ENCODE measurements around the gene AFAP1.

AFAP1 gene

DNA sequence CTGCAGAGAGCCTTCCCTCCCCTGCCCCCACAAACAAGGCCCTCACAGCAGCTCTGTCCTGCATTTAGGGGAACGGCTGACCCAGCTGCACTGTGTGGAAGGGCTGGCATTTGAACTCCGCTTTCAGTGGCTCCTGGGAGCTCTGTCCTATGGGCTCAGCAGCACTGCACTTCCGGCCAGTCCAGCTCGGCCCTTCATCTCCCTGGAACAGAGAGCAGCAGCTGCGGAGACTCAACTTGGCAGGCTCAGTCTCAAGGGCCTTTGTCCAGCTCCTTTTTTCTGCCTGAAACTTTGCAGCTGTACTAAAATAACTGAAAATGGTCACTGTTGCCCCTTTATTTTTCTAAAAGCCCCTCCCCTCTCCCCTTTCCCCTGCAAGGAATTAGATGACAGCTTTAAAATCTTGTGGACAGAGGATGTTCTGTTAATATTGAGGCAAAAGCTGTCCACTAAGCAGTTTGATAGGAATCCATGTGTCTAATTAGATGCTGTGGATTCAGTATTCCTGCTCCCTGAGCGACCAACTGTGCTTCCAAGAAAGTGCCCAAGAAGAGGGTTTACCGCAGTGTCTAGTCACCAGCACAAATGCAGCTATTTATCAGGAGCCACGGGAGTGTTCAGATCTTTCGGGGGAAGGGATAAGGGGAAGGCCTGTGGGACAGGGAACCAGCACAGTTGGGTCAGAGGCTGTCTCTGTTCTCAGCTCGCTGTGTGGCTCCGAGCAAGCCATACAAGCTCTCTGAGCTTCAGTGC lies 133.1 kb downstream of the AFAP1 start:
- POLR2A ChIA-PET: no interaction called here
- CTCF ChIA-PET: interaction anchor here (1.2 to 9.6 kb wide), 11 partner anchors 10 to 181 kb away, joined by 3 to 157 read pairs (median 25); no protein-coding TSS in a partner anchor

GRCh38 chr4:7805533-7806337 lies 133.9 kb downstream of the AFAP1 start:
- H3K27ac ChIP-seq (ENCODE audit: insufficient read depth in 1 of 2, low read depth in 1 of 2, low read length in 2 of 2, poor library complexity in 1 of 2, severe bottlenecking in 2 of 2): no peak overlapping the region
- no peak for DNase-seq
- H3K36me3 ChIP-seq (ENCODE audit: control insufficient read depth in 4 of 4, insufficient read depth in 4 of 4, low read length in 3 of 4): no peaks in the 10 kb centered on the region
- ChIA-PET POLR2A (no interaction called here), CTCF (interaction anchor here (0.9 to 9.6 kb wide), 20 partner anchors 8 to 614 kb away, joined by 3 to 157 read pairs (median 10); no protein-coding TSS in a partner anchor)
- H3K4me1 ChIP-seq (ENCODE audit: control extremely low read depth in 1 of 4, control insufficient read depth in 4 of 4, insufficient read depth in 4 of 4, low read length in 3 of 4): no peaks in the 10 kb centered on the region
- no peaks in the 10 kb centered on the region for H3K9me3 ChIP-seq (ENCODE audit: control extremely low read depth in 1 of 5, control insufficient read depth in 4 of 5, insufficient read depth in 2 of 5, low read depth in 1 of 5, low read length in 4 of 5)
- H3K4me3 ChIP-seq (ENCODE audit: control insufficient read depth in 1 of 7, extremely low read depth in 1 of 7, insufficient read depth in 4 of 7, low read depth in 2 of 7, low read length in 6 of 7): no peak overlapping the region
- H3K27me3 ChIP-seq (replicated peaks in 2 of 5; ENCODE audit: control insufficient read depth in 4 of 5, insufficient read depth in 5 of 5, low read length in 4 of 5): peaks cover 0 to 44% (median 12%) of the 10 kb centered on the region in 5 experiments
- WGBS (ENCODE audit: insufficient coverage): 79% methylated on average over 21 of the region's 21 CpGs

More for the DNA sequence above, 133.1 kb downstream of the AFAP1 start:
- no peaks in the 10 kb centered on the region for H3K36me3 ChIP-seq (ENCODE audit: control insufficient read depth in 4 of 4, insufficient read depth in 4 of 4, low read length in 3 of 4)
- no peak overlapping the region for H3K4me3 ChIP-seq (ENCODE audit: control insufficient read depth in 1 of 7, extremely low read depth in 1 of 7, insufficient read depth in 4 of 7, low read depth in 2 of 7, low read length in 6 of 7)
- 82% methylated on average over 11 of the region's 11 CpGs for WGBS (ENCODE audit: insufficient coverage)
- no peaks in the 10 kb centered on the region for H3K9me3 ChIP-seq (ENCODE audit: control extremely low read depth in 1 of 5, control insufficient read depth in 4 of 5, insufficient read depth in 2 of 5, low read depth in 1 of 5, low read length in 4 of 5)
- peaks cover 0 to 51% (median 12%) of the 10 kb centered on the region in 5 experiments for H3K27me3 ChIP-seq (replicated peaks in 2 of 5; ENCODE audit: control insufficient read depth in 4 of 5, insufficient read depth in 5 of 5, low read length in 4 of 5)
- no peak for DNase-seq
- no peaks in the 10 kb centered on the region for H3K4me1 ChIP-seq (ENCODE audit: control extremely low read depth in 1 of 4, control insufficient read depth in 4 of 4, insufficient read depth in 4 of 4, low read length in 3 of 4)
- H3K27ac ChIP-seq (ENCODE audit: insufficient read depth in 1 of 2, low read depth in 1 of 2, low read length in 2 of 2, poor library complexity in 1 of 2, severe bottlenecking in 2 of 2): no peak overlapping the region

- Histone ChIP-seq H3K9me3 (ENCODE audit: control extremely low read depth in 1 of 5, control insufficient read depth in 4 of 5, insufficient read depth in 2 of 5, low read depth in 1 of 5, low read length in 4 of 5) (no peaks in the 10 kb centered on the region), H3K27ac (ENCODE audit: insufficient read depth in 1 of 2, low read depth in 1 of 2, low read length in 2 of 2, poor library complexity in 1 of 2, severe bottlenecking in 2 of 2) (no peak overlapping the region), H3K36me3 (ENCODE audit: control insufficient read depth in 4 of 4, insufficient read depth in 4 of 4, low read length in 3 of 4) (no peaks in the 10 kb centered on the region), H3K4me1 (ENCODE audit: control extremely low read depth in 1 of 4, control insufficient read depth in 4 of 4, insufficient read depth in 4 of 4, low read length in 3 of 4) (no peaks in the 10 kb centered on the region), H3K4me3 (ENCODE audit: control insufficient read depth in 1 of 7, extremely low read depth in 1 of 7, insufficient read depth in 4 of 7, low read depth in 2 of 7, low read length in 6 of 7) (no peak overlapping the region), H3K27me3 (replicated peaks in 2 of 5; ENCODE audit: control insufficient read depth in 4 of 5, insufficient read depth in 5 of 5, low read length in 4 of 5) (peaks cover 0 to 46% (median 14%) of the 10 kb centered on the region in 5 experiments)
- DNase-seq: no peak
- ChIA-PET CTCF (interaction anchor here (0.7 to 9.6 kb wide), 24 partner anchors 9 to 613 kb away, joined by 3 to 157 read pairs (median 6); no protein-coding TSS in a partner anchor), POLR2A (no interaction called here)
- 94% methylated on average over 13 of the region's 15 CpGs for WGBS (ENCODE audit: insufficient coverage)
Measured at GRCh38 chr4:7804756-7805385, 134.8 kb downstream of the AFAP1 start.

- Histone ChIP-seq H3K4me1 (ENCODE audit: control extremely low read depth in 1 of 4, control insufficient read depth in 4 of 4, insufficient read depth in 4 of 4, low read length in 3 of 4) (no peaks in the 10 kb centered on the region), H3K4me3 (ENCODE audit: control insufficient read depth in 1 of 7, extremely low read depth in 1 of 7, insufficient read depth in 4 of 7, low read depth in 2 of 7, low read length in 6 of 7) (no peak overlapping the region), H3K9me3 (ENCODE audit: control extremely low read depth in 1 of 5, control insufficient read depth in 4 of 5, insufficient read depth in 2 of 5, low read depth in 1 of 5, low read length in 4 of 5) (no peaks in the 10 kb centered on the region), H3K36me3 (ENCODE audit: control insufficient read depth in 4 of 4, insufficient read depth in 4 of 4, low read length in 3 of 4) (no peaks in the 10 kb centered on the region), H3K27me3 (replicated peaks in 2 of 5; ENCODE audit: control insufficient read depth in 4 of 5, insufficient read depth in 5 of 5, low read length in 4 of 5) (peaks cover 0 to 53% (median 14%) of the 10 kb centered on the region in 5 experiments), H3K27ac (ENCODE audit: insufficient read depth in 1 of 2, low read depth in 1 of 2, low read length in 2 of 2, poor library complexity in 1 of 2, severe bottlenecking in 2 of 2) (no peak overlapping the region)
- 65% methylated on average over 12 of the region's 16 CpGs for WGBS (ENCODE audit: insufficient coverage)
- DNase-seq: peak; percentile 71 to 79 (median 74)
- ChIA-PET POLR2A (no interaction called here), CTCF (interaction anchor here (0.6 to 9.6 kb wide), 22 partner anchors 9 to 1145 kb away, joined by 3 to 157 read pairs (median 7); no protein-coding TSS in a partner anchor)
Measured at GRCh38 chr4:7803992-7804755, 135.5 kb downstream of the AFAP1 start.

GRCh38 chr4:7803371-7803770 lies 136.3 kb downstream of the AFAP1 start:
- Histone ChIP-seq H3K9me3 (ENCODE audit: control extremely low read depth in 1 of 5, control insufficient read depth in 4 of 5, insufficient read depth in 2 of 5, low read depth in 1 of 5, low read length in 4 of 5) (peaks cover 0 to under 1% (median 0%) of the 10 kb centered on the region in 5 experiments), H3K27me3 (replicated peaks in 2 of 5; ENCODE audit: control insufficient read depth in 4 of 5, insufficient read depth in 5 of 5, low read length in 4 of 5) (peaks cover 0 to 56% (median 15%) of the 10 kb centered on the region in 5 experiments), H3K4me3 (ENCODE audit: control insufficient read depth in 1 of 7, extremely low read depth in 1 of 7, insufficient read depth in 4 of 7, low read depth in 2 of 7, low read length in 6 of 7) (no peak overlapping the region), H3K27ac (ENCODE audit: insufficient read depth in 1 of 2, low read depth in 1 of 2, low read length in 2 of 2, poor library complexity in 1 of 2, severe bottlenecking in 2 of 2) (no peak overlapping the region), H3K36me3 (ENCODE audit: control insufficient read depth in 4 of 4, insufficient read depth in 4 of 4, low read length in 3 of 4) (no peaks in the 10 kb centered on the region), H3K4me1 (ENCODE audit: control extremely low read depth in 1 of 4, control insufficient read depth in 4 of 4, insufficient read depth in 4 of 4, low read length in 3 of 4) (no peaks in the 10 kb centered on the region)
- no peak for DNase-seq
- POLR2A ChIA-PET: no interaction called here
- 97% methylated on average over 7 of the region's 7 CpGs for WGBS (ENCODE audit: insufficient coverage)
- CTCF ChIA-PET: interaction anchor here (0.7 to 9.6 kb wide), 15 partner anchors 8 to 187 kb away, joined by 3 to 157 read pairs (median 8); no protein-coding TSS in a partner anchor

- H3K27ac ChIP-seq (ENCODE audit: insufficient read depth in 1 of 2, low read depth in 1 of 2, low read length in 2 of 2, poor library complexity in 1 of 2, severe bottlenecking in 2 of 2): no peak overlapping the region
- H3K4me3 ChIP-seq (ENCODE audit: control insufficient read depth in 1 of 7, extremely low read depth in 1 of 7, insufficient read depth in 4 of 7, low read depth in 2 of 7, low read length in 6 of 7): no peak overlapping the region
- ChIA-PET CTCF (interaction anchor here (0.8 to 9.6 kb wide), 20 partner anchors 7 to 189 kb away, joined by 3 to 157 read pairs (median 7); no protein-coding TSS in a partner anchor), POLR2A (no interaction called here)
- H3K36me3 ChIP-seq (ENCODE audit: control insufficient read depth in 4 of 4, insufficient read depth in 4 of 4, low read length in 3 of 4): no peaks in the 10 kb centered on the region
- 0% methylated on average over 2 of the region's 6 CpGs for WGBS (ENCODE audit: insufficient coverage)
- H3K9me3 ChIP-seq (ENCODE audit: control extremely low read depth in 1 of 5, control insufficient read depth in 4 of 5, insufficient read depth in 2 of 5, low read depth in 1 of 5, low read length in 4 of 5): peaks cover 0 to 3% (median 0%) of the 10 kb centered on the region in 5 experiments
- peak; percentile 74 to 86 (median 81) for DNase-seq
- no peaks in the 10 kb centered on the region for H3K4me1 ChIP-seq (ENCODE audit: control extremely low read depth in 1 of 4, control insufficient read depth in 4 of 4, insufficient read depth in 4 of 4, low read length in 3 of 4)
- peaks cover 0 to 46% (median 14%) of the 10 kb centered on the region in 5 experiments for H3K27me3 ChIP-seq (replicated peaks in 2 of 5; ENCODE audit: control insufficient read depth in 4 of 5, insufficient read depth in 5 of 5, low read length in 4 of 5)
Measured at GRCh38 chr4:7802093-7802726, 137.5 kb downstream of the AFAP1 start.
